HepG2 (cell line): ENCODE results near the gene OASL. TPM values are rescaled to one million over a fixed set of nuclear protein-coding genes. Genes with fewer than 3 reads are reported as not detected.
A peak's percentile ranks its signal among the peaks of the same experiment; 100 is the strongest.

Experiments used
- DNMT1 ChIP-seq: sonication (generic); formaldehyde crosslinking; IDR thresholded peaks from 2 replicates; pipeline ENCODE4 v1.5.1; 2020; ENCODE audit warnings: mild to moderate bottlenecking, missing genetic modification reagents
- FOXA1 ChIP-seq, 2 experiments: fragments of 450-650 bp in 1 of 2; sonication (generic) in 1 of 2; formaldehyde crosslinking in 1 of 2; IDR thresholded peaks; 2 replicates each; pipeline versions ENCODE4 v1.4.0 to v1.6.1; 2016 to 2020; ENCODE audit warnings: missing genetic modification reagents in 1 of 2
- KDM4B ChIP-seq: sonication (generic); formaldehyde crosslinking; IDR thresholded peaks from 2 replicates; pipeline ENCODE4 v1.4.0; 2020; ENCODE audit warnings: missing genetic modification reagents
- MAFF ChIP-seq: IDR thresholded peaks from 2 replicates; pipeline ENCODE4 v1.6.1; 2011; ENCODE audit warnings: low read depth, low read length, improper control_type of control experiment
- MED1 ChIP-seq: sonication (generic); formaldehyde crosslinking; IDR thresholded peaks from 2 replicates; pipeline ENCODE4 v1.4.0; 2020; ENCODE audit warnings: missing genetic modification reagents
- RFX5 ChIP-seq: IDR thresholded peaks from 2 replicates; pipeline ENCODE4 v1.6.1; 2011; ENCODE audit warnings: low read depth, low read length, improper control_type of control experiment
- SATB2 ChIP-seq: sonication (generic); formaldehyde crosslinking; IDR thresholded peaks from 2 replicates; pipeline ENCODE4 v1.5.0; 2020; ENCODE audit warnings: missing genetic modification reagents
- SNRNP70 ChIP-seq: fragments of 200-400 bp; formaldehyde crosslinking; IDR thresholded peaks from 2 replicates; pipeline ENCODE4 v1.6.1; 2017; ENCODE audit warnings: mild to moderate bottlenecking, low read depth, low read length, moderate library complexity
- ZBTB43 ChIP-seq: sonication (generic); formaldehyde crosslinking; conservative IDR thresholded peaks from 2 replicates; pipeline ENCODE4 v1.4.0; 2020; ENCODE audit warnings: missing genetic modification reagents
- ZNF552 ChIP-seq: sonication (generic); formaldehyde crosslinking; IDR thresholded peaks from 2 replicates; pipeline ENCODE4 v1.9.0; 2022; ENCODE audit warnings: missing genetic modification reagents, mild to moderate bottlenecking, borderline replicate concordance
- polyA plus RNA-seq, 8 experiments: library from polyadenylated mRNA; depleted of rRNA in 3 of 8; stranded (reverse) in 7 of 8; unstranded in 1 of 8; fragments of >200 nt; fragmentation: Illumina TruSeq in 4 of 8; extraction: Trizol in 4 of 8; gene quantifications; 2 replicates each; pipeline versions ENCODE4 v1.2.1 to v1.2.3, GENCODE V29; 2011 to 2016; ENCODE audit warnings: low read depth in 4 of 8, missing spikeins in 1 of 8, mixed read lengths in 1 of 8; ENCODE audit not compliant: insufficient read depth in 1 of 8
- total RNA-seq, 5 experiments: library from RNA; depleted of rRNA; stranded (reverse); fragments of >200 nt; fragmentation: Illumina TruSeq; extraction: Trizol; gene quantifications; 2 replicates each; pipeline ENCODE4 v1.2.3, GENCODE V29; 2016; ENCODE audit warnings: low read depth in 1 of 5
- TF ChIP-seq, protein P1 (sequence below): IDR thresholded peaks from 2 replicates; pipeline ENCODE4 v1.6.1; 2016; ENCODE audit warnings: low read depth, missing genetic modification reagents, missing compliant biosample characterization
- TF ChIP-seq, protein P2 (sequence below): sonication (generic); formaldehyde crosslinking; IDR thresholded peaks from 2 replicates; pipeline ENCODE4 v1.5.0; 2020; ENCODE audit warnings: mild to moderate bottlenecking, missing genetic modification reagents, borderline replicate concordance

The OASL gene
- total and polyA plus RNA-seq, 2 of the 13 experiments (the other 11 are each of a cell fraction or from before 2014, with no cell fraction given) = 0.11 to 0.22 TPM

- TF ChIP-seq MAFF (no peak), MED1 (CRISPR knock-in tag) (peak; percentile 85), KDM4B (no peak), SATB2 (peak; percentile 82; the same call in 1 of the 2 replicates), SNRNP70 (no peak), ZBTB43 (CRISPR knock-in tag) (no peak), DNMT1 (CRISPR knock-in tag) (no peak), ZNF552 (no peak), RFX5 (no peak), FOXA1 (IDR thresholded peaks at IDR 0.05) (no peak), FOXA1 (CRISPR knock-in tag; IDR thresholded peaks at IDR 0.05) (0 out of 2 replicates have a peak, but pooled peaks have one; percentile 14)
- TF ChIP-seq, protein P1, sequence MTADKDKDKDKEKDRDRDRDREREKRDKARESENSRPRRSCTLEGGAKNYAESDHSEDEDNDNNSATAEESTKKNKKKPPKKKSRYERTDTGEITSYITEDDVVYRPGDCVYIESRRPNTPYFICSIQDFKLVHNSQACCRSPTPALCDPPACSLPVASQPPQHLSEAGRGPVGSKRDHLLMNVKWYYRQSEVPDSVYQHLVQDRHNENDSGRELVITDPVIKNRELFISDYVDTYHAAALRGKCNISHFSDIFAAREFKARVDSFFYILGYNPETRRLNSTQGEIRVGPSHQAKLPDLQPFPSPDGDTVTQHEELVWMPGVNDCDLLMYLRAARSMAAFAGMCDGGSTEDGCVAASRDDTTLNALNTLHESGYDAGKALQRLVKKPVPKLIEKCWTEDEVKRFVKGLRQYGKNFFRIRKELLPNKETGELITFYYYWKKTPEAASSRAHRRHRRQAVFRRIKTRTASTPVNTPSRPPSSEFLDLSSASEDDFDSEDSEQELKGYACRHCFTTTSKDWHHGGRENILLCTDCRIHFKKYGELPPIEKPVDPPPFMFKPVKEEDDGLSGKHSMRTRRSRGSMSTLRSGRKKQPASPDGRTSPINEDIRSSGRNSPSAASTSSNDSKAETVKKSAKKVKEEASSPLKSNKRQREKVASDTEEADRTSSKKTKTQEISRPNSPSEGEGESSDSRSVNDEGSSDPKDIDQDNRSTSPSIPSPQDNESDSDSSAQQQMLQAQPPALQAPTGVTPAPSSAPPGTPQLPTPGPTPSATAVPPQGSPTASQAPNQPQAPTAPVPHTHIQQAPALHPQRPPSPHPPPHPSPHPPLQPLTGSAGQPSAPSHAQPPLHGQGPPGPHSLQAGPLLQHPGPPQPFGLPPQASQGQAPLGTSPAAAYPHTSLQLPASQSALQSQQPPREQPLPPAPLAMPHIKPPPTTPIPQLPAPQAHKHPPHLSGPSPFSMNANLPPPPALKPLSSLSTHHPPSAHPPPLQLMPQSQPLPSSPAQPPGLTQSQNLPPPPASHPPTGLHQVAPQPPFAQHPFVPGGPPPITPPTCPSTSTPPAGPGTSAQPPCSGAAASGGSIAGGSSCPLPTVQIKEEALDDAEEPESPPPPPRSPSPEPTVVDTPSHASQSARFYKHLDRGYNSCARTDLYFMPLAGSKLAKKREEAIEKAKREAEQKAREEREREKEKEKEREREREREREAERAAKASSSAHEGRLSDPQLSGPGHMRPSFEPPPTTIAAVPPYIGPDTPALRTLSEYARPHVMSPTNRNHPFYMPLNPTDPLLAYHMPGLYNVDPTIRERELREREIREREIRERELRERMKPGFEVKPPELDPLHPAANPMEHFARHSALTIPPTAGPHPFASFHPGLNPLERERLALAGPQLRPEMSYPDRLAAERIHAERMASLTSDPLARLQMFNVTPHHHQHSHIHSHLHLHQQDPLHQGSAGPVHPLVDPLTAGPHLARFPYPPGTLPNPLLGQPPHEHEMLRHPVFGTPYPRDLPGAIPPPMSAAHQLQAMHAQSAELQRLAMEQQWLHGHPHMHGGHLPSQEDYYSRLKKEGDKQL (CRISPR knock-in tag) = 0 out of 2 replicates have a peak, but pooled peaks have one; percentile 41
- TF ChIP-seq, protein P2, sequence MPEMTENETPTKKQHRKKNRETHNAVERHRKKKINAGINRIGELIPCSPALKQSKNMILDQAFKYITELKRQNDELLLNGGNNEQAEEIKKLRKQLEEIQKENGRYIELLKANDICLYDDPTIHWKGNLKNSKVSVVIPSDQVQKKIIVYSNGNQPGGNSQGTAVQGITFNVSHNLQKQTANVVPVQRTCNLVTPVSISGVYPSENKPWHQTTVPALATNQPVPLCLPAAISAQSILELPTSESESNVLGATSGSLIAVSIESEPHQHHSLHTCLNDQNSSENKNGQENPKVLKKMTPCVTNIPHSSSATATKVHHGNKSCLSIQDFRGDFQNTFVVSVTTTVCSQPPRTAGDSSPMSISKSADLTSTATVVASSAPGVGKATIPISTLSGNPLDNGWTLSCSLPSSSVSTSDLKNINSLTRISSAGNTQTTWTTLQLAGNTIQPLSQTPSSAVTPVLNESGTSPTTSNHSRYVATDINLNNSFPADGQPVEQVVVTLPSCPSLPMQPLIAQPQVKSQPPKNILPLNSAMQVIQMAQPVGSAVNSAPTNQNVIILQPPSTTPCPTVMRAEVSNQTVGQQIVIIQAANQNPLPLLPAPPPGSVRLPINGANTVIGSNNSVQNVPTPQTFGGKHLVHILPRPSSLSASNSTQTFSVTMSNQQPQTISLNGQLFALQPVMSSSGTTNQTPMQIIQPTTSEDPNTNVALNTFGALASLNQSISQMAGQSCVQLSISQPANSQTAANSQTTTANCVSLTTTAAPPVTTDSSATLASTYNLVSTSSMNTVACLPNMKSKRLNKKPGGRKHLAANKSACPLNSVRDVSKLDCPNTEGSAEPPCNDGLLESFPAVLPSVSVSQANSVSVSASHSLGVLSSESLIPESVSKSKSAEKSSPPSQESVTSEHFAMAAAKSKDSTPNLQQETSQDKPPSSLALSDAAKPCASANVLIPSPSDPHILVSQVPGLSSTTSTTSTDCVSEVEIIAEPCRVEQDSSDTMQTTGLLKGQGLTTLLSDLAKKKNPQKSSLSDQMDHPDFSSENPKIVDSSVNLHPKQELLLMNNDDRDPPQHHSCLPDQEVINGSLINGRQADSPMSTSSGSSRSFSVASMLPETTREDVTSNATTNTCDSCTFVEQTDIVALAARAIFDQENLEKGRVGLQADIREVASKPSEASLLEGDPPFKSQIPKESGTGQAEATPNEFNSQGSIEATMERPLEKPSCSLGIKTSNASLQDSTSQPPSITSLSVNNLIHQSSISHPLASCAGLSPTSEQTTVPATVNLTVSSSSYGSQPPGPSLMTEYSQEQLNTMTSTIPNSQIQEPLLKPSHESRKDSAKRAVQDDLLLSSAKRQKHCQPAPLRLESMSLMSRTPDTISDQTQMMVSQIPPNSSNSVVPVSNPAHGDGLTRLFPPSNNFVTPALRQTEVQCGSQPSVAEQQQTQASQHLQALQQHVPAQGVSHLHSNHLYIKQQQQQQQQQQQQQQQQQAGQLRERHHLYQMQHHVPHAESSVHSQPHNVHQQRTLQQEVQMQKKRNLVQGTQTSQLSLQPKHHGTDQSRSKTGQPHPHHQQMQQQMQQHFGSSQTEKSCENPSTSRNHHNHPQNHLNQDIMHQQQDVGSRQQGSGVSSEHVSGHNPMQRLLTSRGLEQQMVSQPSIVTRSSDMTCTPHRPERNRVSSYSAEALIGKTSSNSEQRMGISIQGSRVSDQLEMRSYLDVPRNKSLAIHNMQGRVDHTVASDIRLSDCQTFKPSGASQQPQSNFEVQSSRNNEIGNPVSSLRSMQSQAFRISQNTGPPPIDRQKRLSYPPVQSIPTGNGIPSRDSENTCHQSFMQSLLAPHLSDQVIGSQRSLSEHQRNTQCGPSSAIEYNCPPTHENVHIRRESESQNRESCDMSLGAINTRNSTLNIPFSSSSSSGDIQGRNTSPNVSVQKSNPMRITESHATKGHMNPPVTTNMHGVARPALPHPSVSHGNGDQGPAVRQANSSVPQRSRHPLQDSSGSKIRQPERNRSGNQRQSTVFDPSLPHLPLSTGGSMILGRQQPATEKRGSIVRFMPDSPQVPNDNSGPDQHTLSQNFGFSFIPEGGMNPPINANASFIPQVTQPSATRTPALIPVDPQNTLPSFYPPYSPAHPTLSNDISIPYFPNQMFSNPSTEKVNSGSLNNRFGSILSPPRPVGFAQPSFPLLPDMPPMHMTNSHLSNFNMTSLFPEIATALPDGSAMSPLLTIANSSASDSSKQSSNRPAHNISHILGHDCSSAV (CRISPR knock-in tag) = no peak
These were observed 59.0 kb downstream of the OASL start (continued) for GRCh38 chr12:120979862-120980696.
